EL (cell line): ENCODE data around the gene CRYGB.
A peak's percentile ranks its signal among the peaks of the same experiment; 100 is the strongest.

Experiments
- DNase-seq: peaks from one replicate; pipeline ENCODE4 v3.0.0-alpha.2; 2016

CRYGB gene

GRCh38 chr2:208146006-208146405 is at the start of gene CRYGB:
TSS of gene CRYGB (minus strand) at chr2:208146158. CDS start at chr2:208146120, 38 bp downstream.
- DNase-seq: no peak

- DNase-seq: no peak
Observed at GRCh38 chr2:208195531-208195930, 49.6 kb upstream of the CRYGB start.

- no peak for DNase-seq
Observed at GRCh38 chr2:208192611-208193236, 46.8 kb upstream of the CRYGB start.

- DNase-seq: no peak
Observed at GRCh38 chr2:208189810-208190503, 44.0 kb upstream of the CRYGB start, which contains the start of gene C2orf80. TSS of gene C2orf80 (minus strand) at chr2:208190030. CDS start at chr2:208186986, 3,044 bp downstream.

- no peak for DNase-seq
Observed at GRCh38 chr2:208189069-208189809, 43.3 kb upstream of the CRYGB start.

GRCh38 chr2:208186893-208187292 is 40.9 kb upstream of the CRYGB start:
- no peak for DNase-seq

- DNase-seq: no peak
Observed at GRCh38 chr2:208186465-208186864, 40.5 kb upstream of the CRYGB start.

- DNase-seq: no peak
Observed at GRCh38 chr2:208183972-208184705, 38.2 kb upstream of the CRYGB start.

- DNase-seq: no peak
Observed at GRCh38 chr2:208183526-208183925, 37.6 kb upstream of the CRYGB start.

GRCh38 chr2:208182835-208183234 is 36.9 kb upstream of the CRYGB start:
- no peak for DNase-seq

- DNase-seq: no peak
Observed at GRCh38 chr2:208179028-208179609, 33.2 kb upstream of the CRYGB start.

- DNase-seq: no peak
Observed at GRCh38 chr2:208175840-208176153, 29.8 kb upstream of the CRYGB start.

GRCh38 chr2:208175069-208175839 is 29.3 kb upstream of the CRYGB start:
- DNase-seq: peak; percentile 78

GRCh38 chr2:208174144-208174543 is 28.2 kb upstream of the CRYGB start:
- no peak for DNase-seq

GRCh38 chr2:208172125-208172524 is 26.2 kb upstream of the CRYGB start:
- no peak for DNase-seq

GRCh38 chr2:208164951-208165755 is 19.2 kb upstream of the CRYGB start:
- DNase-seq: no peak

- no peak for DNase-seq
Observed at GRCh38 chr2:208163489-208163888, 17.5 kb upstream of the CRYGB start, which contains the start of gene CRYGA. TSS of gene CRYGA (minus strand) at chr2:208163589. CDS start at chr2:208163556, 33 bp downstream.

GRCh38 chr2:208156439-208156838 is 10.5 kb upstream of the CRYGB start:
- DNase-seq: no peak

- no peak for DNase-seq
Observed at GRCh38 chr2:208153156-208153555, 7.2 kb upstream of the CRYGB start.

- DNase-seq: no peak
Observed at GRCh38 chr2:208150956-208151355, 5.0 kb upstream of the CRYGB start.

- DNase-seq: no peak
Observed at GRCh38 chr2:208150094-208150493, 4.1 kb upstream of the CRYGB start.
